AML-193 (cell line): ENCODE data around the gene PAQR5.
"Not testable (repeated sequence)": the region's sequence is repeated elsewhere in the genome, so short reads cannot be mapped to it uniquely, and the experiment has no call there.

Experiments
- DNase-seq, 2 experiments: peaks; one replicate each; lab custom pipeline; 2025; lab: John Stamatoyannopoulos, UW

Gene PAQR5

DNA sequence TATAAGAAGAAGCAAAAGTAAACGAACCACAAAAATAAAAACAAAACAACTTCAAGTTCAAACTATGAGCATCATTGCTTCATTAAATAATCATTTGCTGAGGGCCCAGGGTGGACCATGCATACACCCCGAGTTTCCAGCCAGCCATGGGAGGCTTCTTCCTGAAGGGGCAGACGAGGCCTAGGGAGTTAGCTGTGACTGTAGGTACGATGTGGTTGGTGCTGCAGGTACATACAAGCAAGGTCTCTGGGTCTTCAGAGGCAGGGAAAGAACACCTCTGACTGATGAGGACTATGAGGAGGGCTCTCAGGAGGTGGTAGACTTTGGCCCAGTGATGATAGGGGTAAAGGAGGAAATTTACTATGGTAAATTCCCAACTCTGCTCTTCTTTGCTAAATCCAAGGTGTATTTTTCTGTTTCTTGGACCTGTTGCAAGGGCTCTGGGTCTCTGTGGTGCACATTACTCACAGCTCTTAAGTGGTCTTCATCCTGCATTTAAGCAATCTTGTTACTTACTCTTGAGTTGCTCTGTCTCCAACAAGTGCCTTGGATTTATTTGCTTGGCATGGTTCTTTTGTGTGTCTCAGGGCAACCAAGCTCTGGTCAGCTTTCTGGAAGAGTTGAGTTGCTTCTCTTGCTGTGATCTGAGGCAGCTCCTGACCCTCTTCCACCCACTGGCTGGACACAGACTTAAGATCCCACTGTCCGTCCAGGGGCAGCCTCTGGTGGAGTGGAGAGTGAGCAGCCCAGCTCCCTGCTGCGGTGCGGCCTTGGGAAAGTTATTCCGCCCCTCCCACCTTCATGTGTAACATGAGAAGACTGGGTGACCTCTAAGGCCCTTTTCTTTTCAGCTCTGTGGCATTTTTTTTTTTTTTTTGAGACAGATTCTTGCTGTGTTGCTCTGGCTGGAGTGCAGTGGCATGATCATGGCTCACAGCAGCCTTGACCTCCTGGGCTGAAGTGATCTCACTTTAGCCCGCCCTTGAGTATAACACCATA lies 59.4 kb downstream of the PAQR5 start:
- no peak for DNase-seq

DNA sequence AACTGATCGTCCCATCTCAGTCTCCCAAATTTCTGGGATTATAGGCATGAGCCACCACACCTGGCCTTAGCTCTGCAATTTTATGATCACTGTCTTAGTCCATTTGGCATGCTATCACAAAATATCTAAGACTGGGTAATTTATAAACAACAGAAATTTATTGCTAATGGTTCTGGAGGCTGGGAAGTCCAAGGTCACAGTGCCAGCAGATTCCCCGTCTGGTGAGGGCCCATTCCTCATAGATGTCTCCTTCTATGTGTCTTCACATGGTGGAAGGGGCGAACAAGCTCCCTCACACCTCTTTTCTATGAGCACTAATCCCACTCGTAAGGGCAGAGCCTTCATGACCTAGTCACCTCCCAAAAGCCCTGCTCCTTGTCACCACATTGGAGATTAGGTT lies 60.1 kb downstream of the PAQR5 start:
- no peak for DNase-seq

DNA sequence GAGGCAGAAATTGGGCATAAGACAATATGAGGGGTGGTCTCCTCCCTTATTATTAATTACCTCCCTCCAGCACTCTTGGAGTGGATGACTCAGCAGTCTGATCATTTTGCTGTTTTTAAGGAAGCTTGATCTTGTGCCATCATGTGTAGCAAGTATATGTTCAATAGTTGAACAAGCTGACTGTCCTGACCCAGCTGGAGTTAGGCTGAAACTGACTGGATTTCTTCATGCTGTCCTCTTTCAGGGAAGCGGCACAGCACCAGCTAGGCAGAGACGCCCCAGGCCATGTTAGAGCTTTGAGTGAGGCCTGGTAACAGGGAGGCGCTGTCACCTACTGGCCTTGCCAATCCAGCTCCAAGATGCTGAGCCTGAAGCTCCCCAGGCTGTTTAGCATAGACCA lies 61.0 kb downstream of the PAQR5 start:
- no peak for DNase-seq

DNA sequence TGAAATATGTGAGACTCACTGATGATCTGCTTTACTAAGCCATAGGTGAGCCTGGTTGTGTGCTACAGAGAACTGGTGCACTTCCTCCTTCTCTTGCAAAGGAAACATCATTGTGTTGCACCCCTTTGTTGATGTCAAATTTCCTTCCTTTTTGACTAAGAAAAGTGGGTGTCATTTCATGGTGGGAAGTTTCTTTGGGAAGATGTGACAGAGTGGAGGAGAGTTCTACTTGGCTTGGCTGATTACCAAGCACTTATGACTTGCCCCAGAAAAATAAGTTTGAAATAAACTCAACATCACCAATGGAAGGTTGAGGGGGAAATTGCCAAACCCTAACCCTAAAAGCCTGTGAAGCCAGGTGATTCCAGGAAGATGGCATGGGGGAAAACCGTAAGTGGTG lies 61.9 kb downstream of the PAQR5 start:
- DNase-seq = no peak

DNA sequence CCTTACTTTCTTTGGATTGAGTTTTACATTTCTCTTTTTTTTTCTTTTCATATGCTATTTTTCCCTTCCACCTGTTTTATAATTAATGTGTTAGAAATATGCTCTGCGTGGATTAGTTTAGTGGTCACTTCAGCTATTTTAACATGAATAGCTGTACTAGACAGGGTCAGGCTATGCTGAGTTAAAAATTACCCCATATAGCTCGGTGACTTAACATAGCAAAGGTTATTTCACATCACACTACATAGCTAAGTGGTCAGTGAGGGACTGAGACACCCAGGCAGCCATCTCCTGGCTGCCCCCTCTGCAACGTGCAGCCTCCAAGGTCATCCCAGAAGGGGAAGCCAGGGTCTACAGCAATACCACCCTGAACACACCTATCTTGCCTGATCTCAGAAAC lies 68.5 kb downstream of the PAQR5 start:
- DNase-seq = no peak

DNA sequence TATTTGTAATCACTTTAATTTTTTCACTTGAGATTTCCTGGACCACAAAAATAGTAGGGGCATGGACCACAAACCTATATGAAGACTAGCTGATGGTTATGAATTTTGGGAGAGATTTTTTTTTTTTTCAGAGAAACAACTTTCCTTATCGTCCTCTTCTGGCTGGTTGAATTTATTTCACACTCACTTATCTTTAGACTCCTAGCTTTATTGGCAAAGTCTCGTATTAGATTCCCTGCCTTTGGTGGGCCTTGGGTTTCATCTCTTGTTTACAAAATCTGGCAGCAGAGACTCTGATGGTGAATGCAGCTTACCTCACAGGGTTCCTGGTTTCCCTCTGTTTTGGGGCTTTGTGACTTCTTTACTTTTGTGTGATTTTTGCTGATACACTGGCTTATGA lies 70.9 kb downstream of the PAQR5 start:
- no peak for DNase-seq

DNA sequence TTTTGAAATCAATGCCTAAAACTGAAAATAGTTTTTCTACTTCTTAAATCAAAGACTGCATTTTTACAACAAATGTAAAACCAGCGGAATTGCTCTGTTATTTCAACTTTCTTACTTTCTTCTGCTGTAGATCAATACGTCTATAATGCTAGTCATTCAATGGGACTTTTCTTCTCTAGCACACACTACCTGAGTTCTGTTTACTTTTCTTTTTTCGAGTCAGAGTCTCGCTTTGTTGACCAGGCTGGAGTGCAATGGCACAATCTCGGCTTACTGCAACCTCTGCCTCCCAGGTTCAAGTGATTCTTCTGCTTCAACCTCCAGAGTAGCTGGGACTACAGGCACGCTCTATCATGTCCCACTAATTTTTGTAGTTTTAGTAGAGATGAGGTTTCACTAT lies 74.7 kb downstream of the PAQR5 start:
- no peak for DNase-seq

DNA sequence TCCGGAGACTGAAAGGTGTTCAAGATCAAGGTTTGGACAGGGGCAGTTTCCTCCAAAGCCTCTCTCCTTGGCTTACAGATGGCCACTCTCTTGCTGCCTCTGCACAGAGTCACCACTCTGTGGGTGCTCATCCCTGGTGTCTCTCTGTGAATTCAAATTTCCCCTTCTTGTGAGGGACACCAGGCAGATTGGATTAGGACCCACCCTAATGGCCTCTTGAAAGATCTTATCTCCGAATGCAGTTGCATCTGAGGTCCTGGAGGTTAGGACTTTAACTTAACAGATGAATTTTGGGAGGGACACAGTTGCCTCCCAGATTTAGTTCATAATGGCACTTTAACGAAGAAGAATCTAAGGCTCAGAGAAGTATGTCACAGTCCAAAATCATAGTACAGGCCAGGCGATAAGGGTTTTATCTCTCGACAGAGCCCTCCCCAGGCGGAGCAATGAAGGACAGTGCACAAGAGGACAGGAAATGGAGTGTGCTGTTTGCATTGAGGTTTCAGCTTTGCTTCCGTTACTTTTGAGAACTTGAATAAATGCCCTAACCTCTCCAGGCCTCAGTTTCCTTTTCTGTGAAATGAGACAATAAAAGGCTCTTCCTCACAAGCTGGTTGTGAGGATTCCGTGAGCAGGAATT lies 76.6 kb downstream of the PAQR5 start:
- no peak for DNase-seq

DNA sequence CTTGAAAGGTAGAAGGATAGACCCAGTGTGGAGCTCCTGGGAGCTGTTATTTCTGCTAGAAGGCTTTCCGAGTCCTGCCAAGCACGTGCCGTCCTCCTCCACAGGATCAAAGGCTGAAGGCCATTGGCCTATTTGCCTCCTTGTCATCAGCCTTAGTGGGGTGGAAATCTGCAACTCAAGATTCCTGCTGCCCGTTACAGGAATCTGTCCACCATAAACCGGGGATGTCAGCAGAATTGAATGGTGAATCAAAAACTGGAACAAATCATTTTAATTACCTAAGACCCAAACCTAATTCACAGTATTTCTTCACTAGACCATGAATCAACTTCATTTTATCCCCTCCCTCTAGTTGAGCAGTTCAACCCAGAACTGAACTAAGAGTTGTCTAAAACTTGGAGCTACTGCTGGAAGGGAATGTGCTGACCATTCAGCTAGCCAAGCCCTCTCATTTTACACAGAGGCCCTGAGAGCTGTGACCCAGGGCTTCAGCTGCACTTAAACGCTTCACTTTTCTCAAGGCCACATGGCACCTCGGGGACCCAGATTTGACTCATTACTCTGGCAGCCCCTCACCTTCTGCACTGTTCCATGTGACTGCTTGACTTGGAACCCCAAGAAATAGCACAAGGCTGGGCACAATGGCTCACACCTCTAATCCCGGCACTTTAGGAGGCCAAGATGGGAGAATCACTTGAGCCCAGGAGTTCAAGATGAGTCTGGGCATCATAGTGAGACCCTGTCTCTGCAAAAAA lies 78.7 kb downstream of the PAQR5 start:
- no peak for DNase-seq

DNA sequence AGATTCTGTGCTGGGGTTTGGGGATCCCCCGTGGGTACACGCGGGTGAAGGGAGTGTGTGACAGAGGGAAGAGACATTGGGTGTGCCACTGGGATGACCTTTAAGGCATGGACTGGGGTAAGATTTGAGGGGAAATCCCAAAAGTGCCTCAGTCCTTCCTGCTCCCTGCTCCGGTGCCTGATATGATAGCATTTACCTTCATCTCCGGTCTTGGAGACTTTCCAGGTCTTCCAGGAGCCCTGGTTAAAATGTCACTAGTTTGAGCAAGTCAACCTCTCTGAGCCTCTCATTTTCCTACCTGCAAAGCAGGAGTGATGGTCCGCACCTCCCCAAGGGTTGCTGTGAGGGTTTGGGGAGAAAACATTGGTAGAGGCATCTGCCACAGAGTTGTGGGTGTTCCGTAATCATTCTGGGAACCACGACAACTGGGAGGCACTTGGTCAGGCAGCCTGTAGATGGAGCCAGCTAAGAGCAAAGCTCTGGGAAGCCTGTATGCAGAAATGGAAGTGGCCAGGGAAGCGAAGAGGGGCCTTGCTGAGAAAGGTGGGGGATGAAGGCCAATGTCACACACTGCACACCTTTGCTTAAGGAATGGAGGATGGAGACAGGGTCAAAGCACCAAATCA lies 81.5 kb downstream of the PAQR5 start:
- DNase-seq = no peak

DNA sequence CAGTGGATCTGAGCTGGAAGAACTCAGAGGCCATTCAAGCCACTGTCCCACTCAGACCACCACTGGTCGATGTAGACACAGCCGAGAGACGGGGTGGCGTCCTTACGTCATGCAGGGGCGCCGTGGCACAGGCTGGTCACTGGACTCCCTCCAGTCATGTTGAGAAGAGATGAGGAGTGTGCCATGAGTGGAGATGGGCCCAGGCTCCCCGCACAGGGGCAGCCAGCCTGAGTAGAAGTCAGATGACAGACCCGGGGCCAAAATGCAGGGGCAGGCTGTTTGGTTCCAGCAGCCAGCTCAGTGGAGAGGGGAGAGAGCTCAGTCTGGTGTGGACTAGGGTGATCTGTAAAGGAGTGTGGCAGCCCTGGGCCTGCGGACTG lies 82.0 kb downstream of the PAQR5 start:
- no peak for DNase-seq

DNA sequence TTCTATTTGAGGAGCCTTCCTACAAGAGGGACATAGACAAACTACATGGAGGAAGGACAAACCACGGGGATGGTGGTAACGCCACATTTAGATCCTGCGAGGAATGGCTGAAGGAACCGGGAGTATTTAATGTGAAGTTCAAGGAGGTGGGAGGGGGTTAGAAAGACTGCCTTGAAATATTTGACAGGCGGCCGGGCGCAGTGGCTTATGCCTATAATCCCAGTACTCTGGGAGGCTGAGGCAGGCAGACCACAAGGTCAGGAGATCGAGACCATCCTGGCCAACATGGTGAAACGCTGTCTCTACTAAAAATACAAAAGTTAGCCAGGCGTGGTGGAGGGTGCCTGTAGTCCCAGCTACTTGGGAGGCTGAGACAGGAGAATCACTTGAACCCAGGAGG lies 83.5 kb downstream of the PAQR5 start:
- not testable (repeated sequence) for DNase-seq

DNA sequence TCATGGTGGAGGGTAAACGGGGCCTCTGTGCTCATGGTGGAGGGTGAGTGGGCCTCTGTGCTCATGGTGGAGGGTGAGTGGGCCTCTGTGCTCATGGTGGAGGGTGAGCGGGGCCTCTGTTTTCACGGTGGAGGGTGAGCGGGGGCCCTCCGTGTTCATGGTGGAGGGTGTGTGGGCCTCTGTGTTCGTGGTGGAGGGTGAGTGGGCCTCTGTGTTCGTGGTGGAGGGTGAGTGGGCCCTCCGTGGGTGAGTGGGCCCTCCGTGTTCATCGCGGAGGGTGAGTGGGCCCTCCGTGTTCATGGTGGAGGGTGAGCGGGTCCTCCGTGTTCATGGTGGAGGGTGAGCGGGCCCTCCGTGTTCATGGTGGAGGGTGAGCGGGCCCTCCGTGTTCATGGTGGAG lies 85.4 kb downstream of the PAQR5 start:
- not testable (repeated sequence) for DNase-seq

DNA sequence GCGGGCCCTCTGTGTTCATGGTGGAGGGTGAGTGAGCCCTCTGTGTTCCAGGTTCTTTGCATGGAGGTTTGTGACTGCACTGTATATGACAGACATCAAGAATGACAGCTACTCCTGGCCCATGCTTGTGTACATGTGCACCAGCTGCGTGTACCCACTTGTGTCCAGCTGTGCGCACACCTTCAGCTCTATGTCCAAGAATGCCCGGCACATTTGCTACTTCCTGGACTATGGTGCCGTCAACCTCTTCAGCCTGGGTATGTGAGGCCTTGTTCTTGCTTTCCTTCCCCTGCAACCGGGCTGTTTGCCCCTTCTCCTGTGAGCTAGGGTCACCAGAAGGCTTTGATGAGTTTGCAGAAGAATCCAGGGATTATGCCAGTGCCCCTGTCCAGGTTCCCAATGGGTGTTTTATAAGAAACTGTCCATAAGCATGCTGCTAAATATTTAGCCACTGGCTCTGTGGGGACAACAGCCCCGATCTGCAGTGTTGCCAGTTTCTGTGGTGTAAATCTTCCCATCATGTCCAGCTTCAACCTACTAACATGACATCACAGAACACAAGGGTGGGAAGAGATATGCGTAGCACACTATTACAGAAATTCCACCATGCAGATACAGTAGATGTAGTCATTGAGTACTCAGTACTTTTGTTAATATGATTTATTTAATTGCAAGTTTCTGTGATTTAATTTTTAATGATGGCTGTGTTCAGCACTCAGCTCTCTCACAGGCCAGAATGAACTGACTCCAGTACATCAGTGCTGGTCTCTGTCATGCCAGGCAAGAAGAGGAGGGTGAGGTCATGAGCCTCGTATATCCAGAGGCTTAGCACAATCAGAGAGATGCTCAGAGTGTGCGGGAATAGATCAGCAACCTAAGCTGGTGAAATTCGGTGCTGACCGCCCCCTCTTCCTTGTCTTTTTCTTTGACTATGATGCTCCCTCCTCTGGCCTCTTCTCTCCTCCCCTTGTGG lies 86.2 kb downstream of the PAQR5 start:
- no peak for DNase-seq

DNA sequence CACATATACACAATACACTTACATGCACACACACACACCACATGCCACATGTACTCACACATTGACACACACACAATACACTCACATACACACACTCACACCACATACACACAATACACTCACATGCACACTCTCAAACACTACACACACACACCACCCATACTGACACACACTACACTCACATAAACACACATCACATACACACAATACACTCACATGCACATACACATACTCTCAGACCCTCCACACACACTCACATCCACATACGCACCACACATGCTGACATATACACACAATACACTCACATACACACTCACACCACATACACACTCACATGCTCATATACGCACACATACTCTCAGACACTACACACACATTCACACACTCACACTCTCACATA lies 87.1 kb downstream of the PAQR5 start:
- no peak for DNase-seq

DNA sequence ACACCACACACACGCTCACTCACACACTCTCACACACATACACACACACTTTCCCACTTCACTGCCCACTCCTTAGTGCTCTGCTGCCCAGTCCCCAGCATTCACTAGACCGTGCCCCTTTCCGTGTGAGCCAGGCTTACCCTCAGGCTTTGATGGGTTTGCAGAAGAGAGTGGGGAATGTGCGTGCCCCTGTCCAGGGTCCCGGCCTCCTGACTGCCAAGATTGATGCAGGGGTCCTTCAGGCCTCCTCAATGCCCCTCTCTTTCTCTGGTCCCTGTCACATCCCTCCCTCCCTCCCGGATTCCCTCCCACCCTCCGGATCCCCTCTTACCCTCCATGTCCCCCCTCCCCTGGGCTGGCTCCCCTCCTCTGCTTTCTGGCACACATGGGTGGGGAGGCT lies 87.6 kb downstream of the PAQR5 start:
- DNase-seq = no peak

DNA sequence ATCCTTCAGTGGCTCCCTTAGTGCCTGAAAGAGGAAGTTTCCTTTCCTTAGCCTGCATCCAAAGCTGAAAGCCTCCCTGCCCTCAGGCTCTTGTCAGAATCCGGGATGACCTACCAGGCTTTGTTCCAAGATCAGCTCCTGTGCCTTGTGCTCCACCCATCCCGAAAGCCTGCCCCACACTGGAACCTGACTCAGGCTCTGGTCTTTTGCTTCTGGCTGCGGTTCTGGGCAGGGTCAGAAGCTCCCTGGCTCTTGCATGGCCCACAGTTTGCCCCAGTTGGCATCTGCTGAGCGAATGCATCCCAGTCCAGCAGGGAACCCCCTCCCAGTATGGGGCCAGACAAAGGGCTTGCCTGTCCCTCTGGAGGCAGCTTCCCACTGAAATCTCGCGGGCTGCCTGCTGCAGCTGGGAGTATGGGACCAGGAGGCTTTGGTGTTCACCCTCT lies 89.6 kb downstream of the PAQR5 start:
- DNase-seq = no peak

DNA sequence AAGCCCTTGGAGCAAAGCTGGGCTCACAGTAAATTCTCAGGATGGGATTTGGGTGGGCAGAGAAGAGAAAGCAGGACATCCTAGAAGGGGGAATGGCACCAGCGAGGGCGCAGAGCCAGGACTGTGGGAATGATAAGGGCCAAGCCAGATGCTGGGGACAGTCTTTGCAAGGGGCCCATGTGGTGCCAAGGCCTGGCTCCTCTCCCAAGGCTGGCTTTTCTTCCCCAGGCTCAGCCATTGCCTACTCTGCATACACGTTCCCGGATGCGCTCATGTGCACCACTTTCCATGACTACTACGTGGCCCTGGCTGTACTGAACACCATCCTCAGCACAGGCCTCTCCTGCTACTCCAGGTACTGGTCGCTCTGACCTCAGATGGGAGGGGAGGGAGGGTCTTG lies 90.7 kb downstream of the PAQR5 start:
- no peak for DNase-seq

DNA sequence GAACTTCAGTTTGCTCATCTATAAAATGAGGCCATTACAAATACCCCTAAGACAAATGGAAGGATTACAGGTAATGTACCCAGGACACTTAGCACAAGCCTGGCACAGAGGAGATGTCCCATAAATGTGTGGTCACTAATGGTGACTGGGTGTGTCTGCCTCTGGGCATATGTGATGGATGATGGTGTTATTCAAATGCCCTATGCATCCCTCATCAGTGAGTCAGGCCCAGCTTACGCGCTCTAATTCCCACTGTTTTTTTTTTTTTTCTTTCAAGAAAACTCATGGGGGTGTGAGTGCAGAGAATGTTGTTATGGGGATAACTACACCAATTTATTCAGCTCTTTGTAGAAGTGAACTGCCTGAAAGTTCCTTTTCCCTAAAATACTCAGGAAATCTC lies 91.9 kb downstream of the PAQR5 start:
- DNase-seq = no peak

DNA sequence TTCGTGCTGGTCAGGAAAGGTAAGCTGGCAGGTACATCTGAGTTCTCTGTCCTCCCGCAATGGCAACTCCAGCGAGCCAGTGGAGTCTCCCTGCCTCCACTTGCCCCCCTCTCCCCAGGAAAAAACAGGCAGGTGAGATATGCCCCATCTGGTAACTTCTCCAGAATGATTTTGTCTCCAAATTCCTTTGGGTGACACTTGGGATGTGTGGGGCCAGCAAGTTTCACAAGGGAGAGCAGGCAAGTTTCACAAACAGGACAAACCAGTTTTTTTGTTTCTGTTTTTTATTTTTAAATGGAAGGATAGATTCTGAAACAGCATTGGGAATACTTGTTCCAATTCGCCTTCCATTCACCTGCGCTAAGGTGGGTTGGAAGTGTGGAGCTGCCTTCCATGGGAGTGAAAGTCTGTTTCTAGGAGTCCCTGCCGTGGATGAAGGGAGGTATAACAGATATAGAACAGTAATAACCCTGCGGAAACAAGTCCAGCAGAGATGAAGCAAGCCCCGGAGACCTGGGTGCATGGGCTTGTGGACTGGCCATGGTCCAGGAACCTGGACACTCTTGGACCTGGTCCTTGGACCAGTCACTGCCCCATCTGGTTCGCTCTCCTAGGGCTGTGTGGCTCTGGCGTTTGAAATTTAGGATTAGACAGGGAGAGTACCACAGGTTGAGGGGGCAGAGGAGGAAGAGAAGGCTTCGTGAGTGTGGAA lies 92.5 kb downstream of the PAQR5 start:
- DNase-seq = no peak
